HEK293 (cell line): Measurements from ENCODE around the gene ZNF429.

Source experiments
- CTCF ChIA-PET: fragments of 350-600 bp; formaldehyde crosslinking; extraction: SDS; loops from one replicate; lab custom pipeline; 2021; ENCODE audit warnings: antibody characterized with exemption; lab: Yijun Ruan, JAX
- POLR2A ChIA-PET: fragments of 300-600 bp; formaldehyde crosslinking; extraction: SDS; loops from one replicate; lab custom pipeline; 2020; ENCODE audit warnings: antibody characterized with exemption, inconsistent platforms; lab: Yijun Ruan, JAX
- H3K27ac ChIP-seq: fragments of 200-500 bp; sonication (Bioruptor generic); 2 replicates; pipeline ENCODE4 v1.5.1; 2014; ENCODE audit warnings: low read depth, low read length, control low read depth, inconsistent platforms; ENCODE audit errors: extremely low read depth
- H3K36me3 ChIP-seq, 2 experiments: fragments of 200-500 bp in 1 of 2; sonication (Bioruptor generic) in 1 of 2; 1 replicate in 1 of 2; 2 replicates in 1 of 2; pipeline ENCODE4 v1.5.1; 2014 to 2017; ENCODE audit warnings: inconsistent platforms in 2 of 2, low read length in 2 of 2; ENCODE audit not compliant: control insufficient read depth in 2 of 2, insufficient read depth in 1 of 2
- H3K4me1 ChIP-seq: fragments of 200-500 bp; sonication (Bioruptor generic); 2 replicates; pipeline ENCODE4 v1.5.1; 2014; ENCODE audit warnings: mild to moderate bottlenecking, low read length, inconsistent platforms; ENCODE audit not compliant: control insufficient read depth, insufficient read depth
- H3K4me3 ChIP-seq: 2 replicates; pipeline ENCODE4 v1.5.1; 2011; ENCODE audit warnings: low read depth, mild to moderate bottlenecking, control low read depth, low read length, moderate library complexity
- H3K9me3 ChIP-seq: fragments of 200-500 bp; sonication (Bioruptor generic); 2 replicates; pipeline ENCODE4 v1.5.1; 2014; ENCODE audit warnings: low read depth, low read length, inconsistent platforms; ENCODE audit not compliant: control insufficient read depth, insufficient read depth
- CTCF ChIP-seq: fragments of 450-650 bp; formaldehyde crosslinking; IDR thresholded peaks from 2 replicates; pipeline ENCODE4 v1.5.1; 2016; ENCODE audit warnings: missing biosample characterization, missing genetic modification characterization
- ELK4 ChIP-seq: IDR thresholded peaks from 2 replicates; pipeline ENCODE4 v1.6.1; 2011; ENCODE audit warnings: mild to moderate bottlenecking, low read depth, low read length, borderline replicate concordance
- GFI1B ChIP-seq: fragments of 450-650 bp; formaldehyde crosslinking; IDR thresholded peaks from 2 replicates; pipeline ENCODE4 v1.5.1; 2016; ENCODE audit warnings: missing biosample characterization, missing genetic modification characterization
- HOXD13 ChIP-seq: sonication (generic); formaldehyde crosslinking; IDR thresholded peaks from 2 replicates; pipeline ENCODE4 v1.8.0; 2022; ENCODE audit warnings: missing genetic modification reagents, borderline replicate concordance
- KLF8 ChIP-seq: fragments of 450-650 bp; formaldehyde crosslinking; IDR thresholded peaks from 2 replicates; pipeline ENCODE4 v1.5.1; 2016; ENCODE audit warnings: missing biosample characterization, missing genetic modification characterization
- SCRT2 ChIP-seq: fragments of 450-650 bp; formaldehyde crosslinking; IDR thresholded peaks from 2 replicates; pipeline ENCODE4 v1.5.1; 2016; ENCODE audit warnings: missing biosample characterization, missing genetic modification characterization
- SETDB1 ChIP-seq: IDR thresholded peaks from one replicate; pipeline ENCODE4 v1.6.1; 2017; ENCODE audit warnings: mild to moderate bottlenecking, low read length, moderate library complexity, mixed read lengths; ENCODE audit not compliant: insufficient read length
- YY1 ChIP-seq: fragments of 450-650 bp; formaldehyde crosslinking; IDR thresholded peaks from 2 replicates; pipeline ENCODE4 v1.5.1; 2018; ENCODE audit warnings: missing biosample characterization, missing genetic modification characterization
- ZFP69B ChIP-seq: fragments of 450-650 bp; formaldehyde crosslinking; IDR thresholded peaks from 2 replicates; pipeline ENCODE4 v1.5.1; 2016; ENCODE audit warnings: missing biosample characterization, missing genetic modification characterization
- ZNF16 ChIP-seq: fragments of 450-650 bp; formaldehyde crosslinking; IDR thresholded peaks from 2 replicates; pipeline ENCODE4 v1.5.1; 2016; ENCODE audit warnings: low read depth, missing biosample characterization, missing genetic modification characterization
- ZNF23 ChIP-seq: fragments of 450-650 bp; formaldehyde crosslinking; IDR thresholded peaks from 2 replicates; pipeline ENCODE4 v1.5.1; 2016; ENCODE audit warnings: missing biosample characterization, missing genetic modification characterization, borderline replicate concordance
- ZNF292 ChIP-seq: fragments of 450-650 bp; formaldehyde crosslinking; IDR thresholded peaks from 2 replicates; pipeline ENCODE4 v1.5.1; 2016; ENCODE audit warnings: low read depth, missing biosample characterization, missing genetic modification characterization, borderline replicate concordance
- ZNF302 ChIP-seq: fragments of 450-650 bp; formaldehyde crosslinking; IDR thresholded peaks from 2 replicates; pipeline ENCODE4 v1.5.1; 2016; ENCODE audit warnings: missing biosample characterization, missing genetic modification characterization, low read depth
- ZNF398 ChIP-seq: fragments of 450-650 bp; formaldehyde crosslinking; IDR thresholded peaks from 2 replicates; pipeline ENCODE4 v1.5.1; 2017; ENCODE audit warnings: missing biosample characterization, missing genetic modification characterization
- ZNF514 ChIP-seq: fragments of 450-650 bp; formaldehyde crosslinking; IDR thresholded peaks from 2 replicates; pipeline ENCODE4 v1.5.1; 2016; ENCODE audit warnings: missing biosample characterization, missing genetic modification characterization
- ZNF600 ChIP-seq: fragments of 450-650 bp; formaldehyde crosslinking; IDR thresholded peaks from 2 replicates; pipeline ENCODE4 v1.5.1; 2016; ENCODE audit warnings: missing biosample characterization, missing genetic modification characterization
- ZNF621 ChIP-seq: fragments of 450-650 bp; formaldehyde crosslinking; IDR thresholded peaks from 2 replicates; pipeline ENCODE4 v1.5.1; 2017; ENCODE audit warnings: missing biosample characterization, missing genetic modification characterization
- ZNF664 ChIP-seq: fragments of 450-650 bp; formaldehyde crosslinking; IDR thresholded peaks from 2 replicates; pipeline ENCODE4 v1.5.1; 2016; ENCODE audit warnings: missing biosample characterization, missing genetic modification characterization
- ZNF677 ChIP-seq: fragments of 450-650 bp; IDR thresholded peaks from 2 replicates; pipeline ENCODE4 v1.5.0; 2018; ENCODE audit warnings: missing biosample characterization, mild to moderate bottlenecking, missing genetic modification characterization, moderate library complexity
- ZNF707 ChIP-seq: fragments of 450-650 bp; formaldehyde crosslinking; IDR thresholded peaks from 2 replicates; pipeline ENCODE4 v1.5.1; 2016; ENCODE audit warnings: missing biosample characterization, missing genetic modification characterization
- ZSCAN30 ChIP-seq: fragments of 450-650 bp; IDR thresholded peaks from 2 replicates; pipeline ENCODE4 v1.5.1; 2018; ENCODE audit warnings: missing biosample characterization, mild to moderate bottlenecking, missing genetic modification characterization, moderate library complexity
- TF ChIP-seq, protein P1 (sequence below): fragments of 450-650 bp; formaldehyde crosslinking; IDR thresholded peaks from 2 replicates; pipeline ENCODE4 v1.5.1; 2016; ENCODE audit warnings: missing biosample characterization, missing genetic modification characterization
- TF ChIP-seq, protein P2 (sequence below): fragments of 450-650 bp; formaldehyde crosslinking; IDR thresholded peaks from 2 replicates; pipeline ENCODE4; 2016; ENCODE audit warnings: missing biosample characterization, missing genetic modification characterization
- TF ChIP-seq, protein P3 (sequence below): fragments of 450-650 bp; formaldehyde crosslinking; IDR thresholded peaks from 2 replicates; pipeline ENCODE4 v1.5.0; 2017; ENCODE audit warnings: missing biosample characterization, missing genetic modification characterization, borderline replicate concordance

Gene ZNF429

GRCh38 chr19:21593934-21594820 is 88.8 kb downstream of the ZNF429 start:
- TF ChIP-seq KLF8 (tag by site-specific recombination) (no peak), ZNF514 (tag by site-specific recombination) (no peak), ZNF398 (tag by site-specific recombination) (no peak), ZSCAN30 (tag by site-specific recombination) (no peak), ZNF677 (tag by site-specific recombination) (no peak), ELK4 (no peak), ZNF16 (no peak), HOXD13 (no peak), ZNF664 (tag by site-specific recombination) (no peak)
- TF ChIP-seq, protein P1, sequence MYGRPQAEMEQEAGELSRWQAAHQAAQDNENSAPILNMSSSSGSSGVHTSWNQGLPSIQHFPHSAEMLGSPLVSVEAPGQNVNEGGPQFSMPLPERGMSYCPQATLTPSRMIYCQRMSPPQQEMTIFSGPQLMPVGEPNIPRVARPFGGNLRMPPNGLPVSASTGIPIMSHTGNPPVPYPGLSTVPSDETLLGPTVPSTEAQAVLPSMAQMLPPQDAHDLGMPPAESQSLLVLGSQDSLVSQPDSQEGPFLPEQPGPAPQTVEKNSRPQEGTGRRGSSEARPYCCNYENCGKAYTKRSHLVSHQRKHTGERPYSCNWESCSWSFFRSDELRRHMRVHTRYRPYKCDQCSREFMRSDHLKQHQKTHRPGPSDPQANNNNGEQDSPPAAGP (tag by site-specific recombination), result no peak
- CTCF ChIA-PET, result no interaction called here
- Histone ChIP-seq H3K4me1 (no peaks in the 10 kb centered on the region), H3K9me3 (no peaks in the 10 kb centered on the region), H3K36me3 (no peaks in the 10 kb centered on the region), H3K4me3 (no peak overlapping the region), H3K27ac (no peak overlapping the region)
- POLR2A ChIA-PET, result no interaction called here

DNA sequence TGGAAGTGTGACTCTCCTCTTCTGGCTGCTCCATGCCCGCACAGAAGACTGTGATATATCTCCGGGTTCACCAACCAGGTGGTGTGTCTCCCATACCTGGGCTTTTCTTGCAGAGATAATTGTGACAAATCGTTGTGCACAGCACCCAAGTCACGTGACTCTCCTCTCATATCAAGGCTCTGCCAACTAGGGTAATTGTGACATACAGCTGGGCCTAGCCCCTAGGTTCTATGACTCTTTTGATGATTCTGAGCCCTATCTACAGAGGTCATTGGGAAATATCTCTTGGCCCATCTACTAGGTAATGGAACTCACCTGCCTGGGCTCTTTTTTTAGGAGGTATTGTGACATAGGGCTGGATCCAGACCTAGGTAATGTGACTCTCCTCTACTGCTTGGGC is 89.8 kb downstream of the ZNF429 start:
- Histone ChIP-seq H3K36me3 (no peaks in the 10 kb centered on the region), H3K27ac (no peak overlapping the region), H3K4me1 (no peaks in the 10 kb centered on the region), H3K4me3 (no peak overlapping the region), H3K9me3 (no peaks in the 10 kb centered on the region)
- TF ChIP-seq SCRT2 (tag by site-specific recombination) (no peak), ZNF302 (tag by site-specific recombination) (no peak), ZNF600 (tag by site-specific recombination) (no peak), ZNF707 (tag by site-specific recombination) (no peak), ZNF664 (tag by site-specific recombination) (no peak), YY1 (tag by site-specific recombination) (no peak), ZNF621 (tag by site-specific recombination) (no peak), HOXD13 (no peak), ZNF23 (no peak), SETDB1 (no peak), CTCF (no peak), GFI1B (no peak), ZFP69B (tag by site-specific recombination) (no peak), ZNF292 (tag by site-specific recombination) (no peak)
- TF ChIP-seq, protein P2, sequence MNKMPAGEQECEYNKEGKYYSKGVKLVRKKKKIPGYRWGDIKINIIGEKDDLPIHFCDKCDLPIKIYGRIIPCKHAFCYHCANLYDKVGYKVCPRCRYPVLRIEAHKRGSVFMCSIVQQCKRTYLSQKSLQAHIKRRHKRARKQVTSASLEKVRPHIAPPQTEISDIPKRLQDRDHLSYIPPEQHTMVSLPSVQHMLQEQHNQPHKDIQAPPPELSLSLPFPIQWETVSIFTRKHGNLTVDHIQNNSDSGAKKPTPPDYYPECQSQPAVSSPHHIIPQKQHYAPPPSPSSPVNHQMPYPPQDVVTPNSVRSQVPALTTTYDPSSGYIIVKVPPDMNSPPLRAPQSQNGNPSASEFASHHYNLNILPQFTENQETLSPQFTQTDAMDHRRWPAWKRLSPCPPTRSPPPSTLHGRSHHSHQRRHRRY, result no peak
- TF ChIP-seq, protein P3, sequence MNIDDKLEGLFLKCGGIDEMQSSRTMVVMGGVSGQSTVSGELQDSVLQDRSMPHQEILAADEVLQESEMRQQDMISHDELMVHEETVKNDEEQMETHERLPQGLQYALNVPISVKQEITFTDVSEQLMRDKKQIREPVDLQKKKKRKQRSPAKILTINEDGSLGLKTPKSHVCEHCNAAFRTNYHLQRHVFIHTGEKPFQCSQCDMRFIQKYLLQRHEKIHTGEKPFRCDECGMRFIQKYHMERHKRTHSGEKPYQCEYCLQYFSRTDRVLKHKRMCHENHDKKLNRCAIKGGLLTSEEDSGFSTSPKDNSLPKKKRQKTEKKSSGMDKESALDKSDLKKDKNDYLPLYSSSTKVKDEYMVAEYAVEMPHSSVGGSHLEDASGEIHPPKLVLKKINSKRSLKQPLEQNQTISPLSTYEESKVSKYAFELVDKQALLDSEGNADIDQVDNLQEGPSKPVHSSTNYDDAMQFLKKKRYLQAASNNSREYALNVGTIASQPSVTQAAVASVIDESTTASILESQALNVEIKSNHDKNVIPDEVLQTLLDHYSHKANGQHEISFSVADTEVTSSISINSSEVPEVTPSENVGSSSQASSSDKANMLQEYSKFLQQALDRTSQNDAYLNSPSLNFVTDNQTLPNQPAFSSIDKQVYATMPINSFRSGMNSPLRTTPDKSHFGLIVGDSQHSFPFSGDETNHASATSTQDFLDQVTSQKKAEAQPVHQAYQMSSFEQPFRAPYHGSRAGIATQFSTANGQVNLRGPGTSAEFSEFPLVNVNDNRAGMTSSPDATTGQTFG, result no peak
- ChIA-PET POLR2A (no interaction called here), CTCF (no interaction called here)
